OCI-LY7 (cell line): ENCODE measurements around the gene MRPL55. TPM values are rescaled to one million over a fixed set of nuclear protein-coding genes. Genes with fewer than 3 reads are reported as not detected.

ENCODE experiments used
- BruUV-seq: library from RNA; stranded (reverse); fragments of 400-500 nt; replicated peaks from 2 replicates; lab custom pipeline; 2021; lab: Mats Ljungman, UMichigan
- CTCF ChIA-PET: fragments of 300-600 bp; sonication (Branson Sonifier 250); formaldehyde crosslinking; loops from one replicate; lab custom pipeline; 2022; ENCODE audit warnings: antibody characterized with exemption; ENCODE audit not compliant: unreplicated experiment; lab: Charles Lee
- POLR2A ChIA-PET: fragments of 300-600 bp; sonication (Branson Sonifier 250); formaldehyde crosslinking; loops from one replicate; lab custom pipeline; 2022; ENCODE audit warnings: antibody characterized with exemption; lab: Charles Lee
- DNase-seq: peaks from one replicate; pipeline ENCODE4 v3.0.0-alpha.2; 2015; ENCODE audit warnings: low spot score
- H2AFZ ChIP-seq: fragments of 200-600 bp; sonication (generic), shearing (Covaris generic); 2 replicates; pipeline ENCODE4 v1.6.1; 2014; ENCODE audit warnings: mild to moderate bottlenecking, antibody characterized with exemption, low read length, moderate library complexity
- H3K27ac ChIP-seq: fragments of 200-600 bp; sonication (generic); 2 replicates; pipeline ENCODE4 v1.5.1; 2014; ENCODE audit warnings: mixed run types, low read depth, mild to moderate bottlenecking, moderate library complexity, low read length, inconsistent platforms; ENCODE audit not compliant: poor library complexity, severe bottlenecking
- H3K36me3 ChIP-seq: fragments of 200-600 bp; sonication (generic); 2 replicates; pipeline ENCODE4 v1.6.1; 2014; ENCODE audit warnings: mild to moderate bottlenecking, antibody characterized with exemption, low read length, moderate library complexity, mixed read lengths; ENCODE audit not compliant: insufficient read depth
- H3K4me1 ChIP-seq: fragments of 200-600 bp; sonication (generic); 2 replicates; pipeline ENCODE4 v1.5.1; 2014; ENCODE audit warnings: mild to moderate bottlenecking, low read length; ENCODE audit not compliant: insufficient read depth, poor library complexity, severe bottlenecking
- H3K4me2 ChIP-seq: fragments of 200-600 bp; sonication (generic); 2 replicates; pipeline ENCODE4 v1.6.1; 2014; ENCODE audit warnings: mild to moderate bottlenecking, low read length
- H3K4me3 ChIP-seq: fragments of 200-600 bp; sonication (generic); 2 replicates; pipeline ENCODE4 v1.5.1; 2014; ENCODE audit warnings: mild to moderate bottlenecking, low read depth, low read length; ENCODE audit not compliant: poor library complexity, severe bottlenecking
- H3K79me2 ChIP-seq: fragments of 200-600 bp; sonication (generic); 2 replicates; pipeline ENCODE4 v1.6.1; 2016; ENCODE audit warnings: low read depth, mild to moderate bottlenecking, low read length, moderate library complexity, mixed read lengths; ENCODE audit not compliant: insufficient read depth
- H3K9me2 ChIP-seq: fragments of 200-600 bp; sonication (generic); 2 replicates; pipeline ENCODE4 v1.6.1; 2016; ENCODE audit warnings: mild to moderate bottlenecking, low read length, mixed read lengths; ENCODE audit not compliant: insufficient read depth
- H3K9me3 ChIP-seq: fragments of 200-600 bp; sonication (generic); 2 replicates; pipeline ENCODE4 v1.6.1; 2014; ENCODE audit warnings: mild to moderate bottlenecking, mixed run types, low read length, mixed read lengths
- H4K20me1 ChIP-seq: fragments of 200-600 bp; sonication (generic); 2 replicates; pipeline ENCODE4 v1.6.1; 2014; ENCODE audit warnings: mild to moderate bottlenecking, antibody characterized with exemption, low read length, moderate library complexity, mixed read lengths; ENCODE audit not compliant: insufficient read depth
- EZH2phosphoT487 ChIP-seq: fragments of 200-600 bp; sonication (generic); IDR thresholded peaks from 2 replicates; pipeline ENCODE4 v1.6.1; 2018; ENCODE audit warnings: low read depth, borderline replicate concordance, mild to moderate bottlenecking, mixed run types, antibody characterized with exemption, low read length, moderate library complexity, mixed read lengths
- intact Hi-C: fragments of 100-400 bp; cut with micrococcal nuclease; formaldehyde crosslinking; loops from one replicate; pipeline ENCODE4 v1.10.0; 2022; ENCODE audit not compliant: unreplicated experiment
- total RNA-seq, 2 experiments: library from RNA; depleted of rRNA in 1 of 2; stranded (reverse); fragments of >200 nt in 1 of 2; shearing (Covaris generic) in 1 of 2; gene quantifications; 2 replicates each; pipeline ENCODE4 v1.2.3, GENCODE V29; 2014 to 2022
- TF ChIP-seq, protein P1 (sequence below): fragments of 200-600 bp; sonication (generic); conservative IDR thresholded peaks from 2 replicates; pipeline ENCODE4 v1.5.1; 2014; ENCODE audit warnings: mild to moderate bottlenecking, antibody characterized with exemption, low read length, moderate library complexity, mixed read lengths

Gene MRPL55
- total RNA-seq, 2 experiments from 2014 or later = 50.0 to 92.8 TPM

- Histone ChIP-seq H3K4me2 (peak overlapping the region; percentile 48; the same call in 1 of the 2 replicates), H3K36me3 (peaks cover 93% of the 10 kb centered on the region), H3K4me3 (no peak overlapping the region), H3K9me3 (peaks cover 6% of the 10 kb centered on the region; the same call in 1 of the 2 replicates), H3K4me1 (peaks cover 64% of the 10 kb centered on the region), H2AFZ (no peak overlapping the region), H3K9me2 (no peaks in the 10 kb centered on the region), H4K20me1 (peaks cover 80% of the 10 kb centered on the region), H3K27ac (no peak overlapping the region), H3K79me2 (peaks cover 100% of the 10 kb centered on the region)
- BruUV-seq = no TSS peak
- ChIA-PET POLR2A (interaction anchor here (0.9 kb wide), 1 partner anchor 12 kb away, joined by 5 read pairs; no protein-coding TSS in a partner anchor), CTCF (no interaction called here)
- intact Hi-C loops = no loop called here
- TF ChIP-seq, protein P1, sequence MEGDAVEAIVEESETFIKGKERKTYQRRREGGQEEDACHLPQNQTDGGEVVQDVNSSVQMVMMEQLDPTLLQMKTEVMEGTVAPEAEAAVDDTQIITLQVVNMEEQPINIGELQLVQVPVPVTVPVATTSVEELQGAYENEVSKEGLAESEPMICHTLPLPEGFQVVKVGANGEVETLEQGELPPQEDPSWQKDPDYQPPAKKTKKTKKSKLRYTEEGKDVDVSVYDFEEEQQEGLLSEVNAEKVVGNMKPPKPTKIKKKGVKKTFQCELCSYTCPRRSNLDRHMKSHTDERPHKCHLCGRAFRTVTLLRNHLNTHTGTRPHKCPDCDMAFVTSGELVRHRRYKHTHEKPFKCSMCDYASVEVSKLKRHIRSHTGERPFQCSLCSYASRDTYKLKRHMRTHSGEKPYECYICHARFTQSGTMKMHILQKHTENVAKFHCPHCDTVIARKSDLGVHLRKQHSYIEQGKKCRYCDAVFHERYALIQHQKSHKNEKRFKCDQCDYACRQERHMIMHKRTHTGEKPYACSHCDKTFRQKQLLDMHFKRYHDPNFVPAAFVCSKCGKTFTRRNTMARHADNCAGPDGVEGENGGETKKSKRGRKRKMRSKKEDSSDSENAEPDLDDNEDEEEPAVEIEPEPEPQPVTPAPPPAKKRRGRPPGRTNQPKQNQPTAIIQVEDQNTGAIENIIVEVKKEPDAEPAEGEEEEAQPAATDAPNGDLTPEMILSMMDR = no peak
- TF ChIP-seq EZH2phosphoT487 = no peak
- no peak for DNase-seq
These were observed 21.3 kb downstream of the MRPL55 start for GRCh38 chr1:228087771-228088251.

DNA sequence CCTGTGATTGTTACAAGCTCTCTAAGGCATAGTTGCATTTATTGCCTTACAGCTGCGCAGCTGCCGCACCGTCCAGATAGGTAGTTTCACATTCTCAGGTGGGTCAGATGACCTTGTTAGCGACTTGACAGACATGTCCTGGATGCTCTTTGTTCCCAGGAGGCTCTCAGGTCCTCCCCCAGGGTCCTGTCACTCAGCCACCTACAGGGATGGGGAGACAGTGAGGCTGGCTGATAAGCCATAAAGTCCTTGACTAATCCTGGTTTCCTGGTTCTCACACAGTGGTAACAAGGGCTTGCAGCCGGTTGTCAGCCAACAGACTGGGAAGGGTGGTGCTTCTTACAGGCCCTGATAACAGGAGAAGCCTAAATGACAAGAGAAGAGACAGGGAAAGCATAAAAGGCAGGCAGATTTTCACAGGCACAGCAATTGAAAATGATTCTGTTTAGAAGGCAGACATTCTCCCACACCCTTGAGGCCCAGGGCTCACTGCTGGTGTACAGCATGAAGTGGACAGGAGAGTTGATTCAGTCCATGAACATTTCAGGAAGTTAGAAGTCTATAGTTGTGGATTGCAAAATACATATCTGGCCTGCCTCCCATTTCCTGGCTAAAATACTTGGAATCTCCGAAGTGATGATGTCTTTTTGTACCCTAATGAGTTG, 23.7 kb downstream of the MRPL55 start:
- intact Hi-C loops = no loop called here
- ChIA-PET POLR2A (no interaction called here), CTCF (no interaction called here)
- peak overlapping the region; percentile 84 for H3K4me3 ChIP-seq
- H3K9me2 ChIP-seq = no peaks in the 10 kb centered on the region
- H3K9me3 ChIP-seq = no peaks in the 10 kb centered on the region
- no peak for DNase-seq
- peaks cover 68% of the 10 kb centered on the region for H4K20me1 ChIP-seq
- peaks cover 69% of the 10 kb centered on the region for H3K36me3 ChIP-seq
- H3K4me1 ChIP-seq = peaks cover 60% of the 10 kb centered on the region
- H3K27ac ChIP-seq = no peak overlapping the region
- H2AFZ ChIP-seq = no peak overlapping the region
- BruUV-seq = no TSS peak
- no peak for TF ChIP-seq EZH2phosphoT487
- TF ChIP-seq, protein P1 = no peak
- H3K4me2 ChIP-seq = peak overlapping the region; percentile 100
- peaks cover 99% of the 10 kb centered on the region for H3K79me2 ChIP-seq

GRCh38 chr1:228084797-228085196, 24.3 kb downstream of the MRPL55 start:
- no peak for TF ChIP-seq EZH2phosphoT487
- TF ChIP-seq, protein P1 = no peak
- H3K79me2 ChIP-seq = peaks cover 98% of the 10 kb centered on the region
- peak overlapping the region; percentile 100 for H3K4me2 ChIP-seq
- H2AFZ ChIP-seq = no peak overlapping the region
- CTCF ChIA-PET = no interaction called here
- peak overlapping the region; percentile 84 for H3K4me3 ChIP-seq
- H3K27ac ChIP-seq = no peak overlapping the region
- peaks cover 54% of the 10 kb centered on the region for H3K4me1 ChIP-seq
- no peak for DNase-seq
- H3K36me3 ChIP-seq = peaks cover 63% of the 10 kb centered on the region
- H3K9me3 ChIP-seq = no peaks in the 10 kb centered on the region
- peaks cover 66% of the 10 kb centered on the region for H4K20me1 ChIP-seq
- intact Hi-C loops = loop anchor here (1.0 to 5.0 kb wide), 3 partner anchors 18 to 297 kb away; partner anchors contain the start of gene IBA57
- POLR2A ChIA-PET = interaction anchor here (1.1 kb wide), 1 partner anchor 21 kb away, joined by 3 read pairs; no protein-coding TSS in a partner anchor
- H3K9me2 ChIP-seq = no peaks in the 10 kb centered on the region
- no TSS peak for BruUV-seq
